Central memory CD8-positive, alpha-beta T cell (primary cell): ENCODE measurements around the gene KMT5B.

Experiments
- ATAC-seq: fragments of 150-1000 bp; cut with Tn5 transposase; replicated peaks from 2 replicates; pipeline ENCODE4 v1.10.0; 2022; ENCODE audit warnings: mild to moderate bottlenecking, moderate FRiP score, moderate number of reproducible peaks; ENCODE audit not compliant: poor library complexity, severe bottlenecking; ENCODE audit errors: extremely low read depth
- DNase-seq, 2 donors: peaks; one replicate each; pipeline ENCODE4 v3.0.0; 2021; ENCODE audit warnings: low spot score in 2 of 2
- H3K27ac Mint-ChIP-seq: one replicate; pipeline ENCODE4 v1.8.0; 2022; ENCODE audit warnings: low read depth, mild to moderate bottlenecking, moderate library complexity, mixed read lengths
- H3K27me3 Mint-ChIP-seq: one replicate; pipeline ENCODE4 v1.8.0; 2022; ENCODE audit warnings: mixed read lengths
- H3K36me3 Mint-ChIP-seq: one replicate; pipeline ENCODE4 v1.8.0; 2022; ENCODE audit warnings: mild to moderate bottlenecking, moderate library complexity, mixed read lengths; ENCODE audit not compliant: insufficient read depth
- H3K4me1 Mint-ChIP-seq: one replicate; pipeline ENCODE4 v1.8.0; 2022; ENCODE audit warnings: mixed read lengths
- H3K4me3 Mint-ChIP-seq: one replicate; pipeline ENCODE4 v1.8.0; 2022; ENCODE audit warnings: mild to moderate bottlenecking, moderate library complexity, mixed read lengths
- H3K9me3 Mint-ChIP-seq: one replicate; pipeline ENCODE4 v1.8.0; 2022; ENCODE audit warnings: mixed read lengths

The KMT5B gene

DNA sequence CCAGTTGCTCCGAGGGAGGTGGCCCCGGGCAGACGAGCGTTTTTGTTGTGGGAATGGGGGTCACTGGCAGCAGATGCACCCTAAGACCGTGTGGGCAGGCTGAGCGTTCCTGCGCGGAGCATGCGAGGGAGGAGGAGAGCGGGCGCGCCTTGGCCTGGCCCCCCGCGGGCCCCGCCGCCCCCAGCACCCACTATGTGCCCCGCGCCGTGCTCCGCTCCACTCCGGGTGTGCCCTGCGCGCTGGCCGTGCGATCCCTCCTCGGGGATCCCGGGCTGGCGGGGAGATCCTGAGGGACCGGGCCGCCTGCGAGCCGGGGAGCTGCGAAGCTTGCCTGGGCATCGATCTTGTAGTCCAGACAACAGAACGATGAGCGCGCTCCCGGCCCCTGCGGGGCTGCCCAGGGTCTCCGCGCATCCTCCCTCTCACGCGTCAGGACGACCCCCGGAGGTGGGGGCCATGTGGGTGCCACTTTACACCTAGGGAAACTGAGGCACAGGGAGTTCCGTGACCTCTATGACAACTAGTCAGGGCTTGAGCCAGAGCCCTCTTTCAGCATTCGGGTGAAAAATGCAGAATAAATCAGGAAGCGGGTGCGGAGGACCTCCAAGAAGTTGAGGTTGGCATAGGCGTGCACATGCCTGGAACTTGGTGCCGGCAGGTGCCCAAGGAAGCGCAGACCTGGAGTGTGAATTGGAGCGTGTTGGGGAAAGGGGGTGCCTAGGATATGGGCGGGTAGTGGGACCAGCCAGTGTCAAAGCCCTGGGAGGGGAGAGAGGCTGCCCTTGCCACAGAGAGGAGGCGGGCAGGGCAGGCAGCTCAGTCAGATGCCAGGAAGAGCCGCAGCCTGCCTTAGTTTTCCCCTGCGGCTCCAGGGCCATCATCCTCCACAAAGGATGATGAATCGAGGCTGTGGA is 1.3 kb upstream of the KMT5B start:
- DNase-seq (peak in 1 of 2 donors; percentile 13), ATAC-seq (peak; percentile 12)
- peaks cover 41% of the 10 kb centered on the region for H3K4me1 Mint-ChIP-seq
- peak overlapping the region; percentile 86 for H3K27ac Mint-ChIP-seq
- H3K9me3 Mint-ChIP-seq: no peaks in the 10 kb centered on the region
- H3K27me3 Mint-ChIP-seq: peaks cover 13% of the 10 kb centered on the region
- peaks cover 31% of the 10 kb centered on the region for H3K36me3 Mint-ChIP-seq
- peak overlapping the region; percentile 85 for H3K4me3 Mint-ChIP-seq

DNA sequence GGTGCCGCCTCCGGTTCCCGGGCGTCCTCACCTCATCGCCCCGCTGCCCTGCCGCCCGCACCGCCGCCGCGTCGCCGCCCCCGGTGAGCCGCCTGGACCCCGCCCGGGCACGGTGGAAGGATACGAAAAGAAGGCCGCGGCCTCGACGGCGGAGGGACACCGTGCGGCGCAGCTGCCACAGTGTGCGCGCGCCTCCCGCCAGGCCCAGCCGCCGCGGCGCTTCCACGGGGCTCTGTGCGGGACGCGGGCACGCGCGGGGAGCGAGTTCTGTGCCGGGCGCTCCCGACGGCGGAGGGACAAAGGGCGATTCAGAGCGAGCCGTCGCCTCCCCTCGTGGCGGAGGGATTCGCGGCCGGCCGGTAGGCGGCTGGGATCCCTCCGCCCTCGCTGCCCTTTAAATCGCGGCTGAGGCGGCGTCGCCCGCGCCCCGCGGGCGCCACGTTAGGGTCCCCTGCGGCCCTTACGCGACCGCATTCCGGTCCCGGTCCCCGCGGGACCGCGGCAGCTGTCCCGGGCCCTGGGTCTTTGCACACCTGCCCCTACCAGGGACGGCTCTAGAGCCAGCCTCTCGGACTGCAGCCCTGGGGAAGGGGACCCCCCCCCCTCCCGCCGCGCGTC is 568 bp upstream of the KMT5B start:
- Mint-ChIP-seq H3K9me3 (no peaks in the 10 kb centered on the region), H3K36me3 (peaks cover 31% of the 10 kb centered on the region), H3K27me3 (peaks cover 13% of the 10 kb centered on the region), H3K4me1 (peaks cover 47% of the 10 kb centered on the region), H3K27ac (peak overlapping the region; percentile 86), H3K4me3 (peak overlapping the region; percentile 85)
- ATAC-seq: peak; percentile 44
- peak; percentile 82 to 85 for DNase-seq

DNA sequence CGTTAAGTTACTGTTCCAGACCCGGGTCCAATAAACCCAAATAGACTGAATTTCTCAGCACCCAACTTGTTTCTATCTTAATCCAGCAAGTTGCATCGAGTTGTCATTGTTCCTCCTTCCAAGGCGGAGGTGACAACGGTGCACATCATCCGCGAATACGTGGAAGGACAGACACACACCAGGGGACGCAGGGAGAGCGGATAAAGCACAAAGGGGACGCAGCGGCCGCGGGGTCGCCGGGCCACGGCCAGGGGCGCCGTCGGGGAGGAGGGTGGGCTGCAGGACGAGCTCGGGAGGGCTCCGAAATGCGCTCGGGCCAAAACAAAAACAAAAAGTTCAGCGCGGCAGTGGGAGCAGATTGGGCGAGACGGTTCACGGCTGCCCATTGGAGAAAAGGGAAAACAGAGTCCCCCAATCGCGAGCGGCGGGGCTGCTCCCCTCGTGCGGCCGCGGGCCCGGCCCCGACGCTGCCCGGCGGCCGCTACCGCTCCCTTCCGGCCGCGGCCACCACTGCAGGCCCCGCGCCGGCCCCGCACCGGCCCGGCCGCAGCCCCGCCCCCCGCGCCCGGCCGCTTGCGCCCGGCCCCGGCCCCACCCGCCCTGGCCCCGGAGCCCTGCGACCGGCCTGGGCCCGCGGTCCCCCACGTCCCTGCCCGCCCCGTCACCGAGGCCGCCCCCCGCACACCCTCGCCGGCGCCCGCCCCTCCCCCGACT is 518 bp downstream of the KMT5B start:
- peak; percentile 37 to 42 for DNase-seq
- Mint-ChIP-seq H3K27ac (peak overlapping the region; percentile 86), H3K4me3 (peak overlapping the region; percentile 85), H3K9me3 (no peaks in the 10 kb centered on the region), H3K4me1 (peaks cover 53% of the 10 kb centered on the region), H3K36me3 (peaks cover 31% of the 10 kb centered on the region), H3K27me3 (peaks cover 13% of the 10 kb centered on the region)
- peak; percentile 50 for ATAC-seq

DNA sequence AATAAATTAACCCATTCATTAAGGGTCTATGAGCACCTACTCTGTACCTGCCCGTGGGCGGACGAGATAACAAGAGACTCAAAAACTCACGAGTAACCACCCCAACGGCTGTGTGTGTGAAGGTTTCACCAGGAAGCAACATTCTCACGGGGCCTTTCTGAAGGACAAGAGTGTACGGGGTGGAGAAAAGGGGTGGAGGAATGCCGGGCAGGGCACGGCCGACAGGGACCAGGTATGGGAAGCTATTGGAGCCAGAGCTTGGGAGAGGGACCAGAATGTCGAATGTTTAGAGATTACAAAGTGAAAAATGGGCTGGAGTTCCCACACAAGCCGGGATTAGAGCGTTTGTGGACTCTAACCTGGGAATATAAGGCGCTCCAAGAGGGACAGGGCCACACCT is 1.6 kb downstream of the KMT5B start:
- ATAC-seq (no peak), DNase-seq (no peak)
- Mint-ChIP-seq H3K27ac (peak overlapping the region; percentile 86), H3K4me3 (peak overlapping the region; percentile 85), H3K27me3 (peaks cover 13% of the 10 kb centered on the region), H3K4me1 (peaks cover 61% of the 10 kb centered on the region), H3K36me3 (peaks cover 32% of the 10 kb centered on the region), H3K9me3 (no peaks in the 10 kb centered on the region)

DNA sequence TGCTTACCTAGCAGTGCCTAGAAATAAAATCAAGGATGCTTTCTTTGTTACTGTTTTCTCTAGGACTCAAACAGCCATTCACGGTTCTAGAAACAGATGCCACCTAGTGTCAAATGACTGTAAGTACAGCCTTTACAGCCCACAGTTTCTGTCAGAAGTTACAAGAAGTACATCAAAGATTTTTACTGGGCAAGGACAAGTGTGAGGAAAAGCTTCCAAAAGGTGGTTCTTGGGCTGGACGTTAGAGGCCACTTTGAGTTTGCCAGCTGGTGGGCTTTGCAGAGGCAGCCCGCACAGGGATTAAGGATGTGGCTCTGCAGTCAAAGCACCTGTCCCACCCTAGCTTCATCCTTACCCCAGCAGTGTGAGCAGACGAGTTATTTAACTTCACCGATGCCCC is 6.9 kb downstream of the KMT5B start:
- Mint-ChIP-seq H3K36me3 (peaks cover 7% of the 10 kb centered on the region), H3K4me3 (no peak overlapping the region), H3K27me3 (no peaks in the 10 kb centered on the region), H3K9me3 (no peaks in the 10 kb centered on the region), H3K27ac (peak overlapping the region; percentile 20), H3K4me1 (peaks cover 64% of the 10 kb centered on the region)
- ATAC-seq: peak; percentile 52
- peak in 1 of 2 donors; percentile 16 for DNase-seq

DNA sequence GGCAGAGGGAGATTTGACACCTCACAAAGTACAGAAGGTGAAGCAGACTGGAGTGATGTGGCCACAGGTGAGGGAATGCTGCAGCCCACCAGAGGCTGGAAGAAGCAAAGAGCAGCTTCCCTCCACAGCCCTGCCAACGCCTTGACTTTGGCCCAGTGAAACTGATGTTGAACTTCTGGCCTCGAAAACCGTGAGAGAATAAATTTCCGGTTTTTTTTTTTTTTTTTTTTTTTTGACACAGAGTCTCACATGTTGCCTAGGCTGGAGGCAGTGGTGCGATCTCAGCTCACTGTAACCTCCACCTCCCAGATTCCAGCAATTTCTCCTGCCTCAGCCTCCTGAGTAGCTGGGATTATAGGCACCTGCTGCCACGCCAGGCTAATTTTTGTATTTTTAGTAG is 8.7 kb downstream of the KMT5B start:
- H3K27ac Mint-ChIP-seq: no peak overlapping the region
- H3K27me3 Mint-ChIP-seq: no peaks in the 10 kb centered on the region
- peaks cover 65% of the 10 kb centered on the region for H3K4me1 Mint-ChIP-seq

DNA sequence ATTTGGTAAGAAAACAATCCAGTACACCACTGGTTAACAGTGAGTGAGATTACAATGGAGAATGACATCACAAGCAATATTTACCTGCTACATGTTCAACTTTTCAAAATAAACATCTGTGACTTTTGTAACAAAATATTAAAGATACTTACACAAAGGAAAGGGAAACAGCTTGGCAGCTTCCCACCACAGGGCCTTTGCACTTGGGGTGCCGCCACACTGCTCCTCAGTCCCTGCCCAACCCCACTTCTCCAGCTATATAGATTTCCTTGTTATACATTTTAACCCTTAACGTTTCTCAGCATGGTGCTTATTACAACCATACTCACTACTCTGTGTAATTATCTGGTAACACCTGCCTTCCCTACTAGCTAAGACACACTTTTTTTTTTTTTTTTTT is 10.9 kb downstream of the KMT5B start:
- Mint-ChIP-seq H3K36me3 (peaks cover 5% of the 10 kb centered on the region), H3K27ac (no peak overlapping the region), H3K4me3 (no peak overlapping the region), H3K27me3 (no peaks in the 10 kb centered on the region), H3K4me1 (peaks cover 63% of the 10 kb centered on the region), H3K9me3 (no peaks in the 10 kb centered on the region)
- ATAC-seq (no peak), DNase-seq (no peak)

More for the DNA sequence above, 8.7 kb downstream of the KMT5B start:
- Mint-ChIP-seq H3K36me3 (peaks cover 7% of the 10 kb centered on the region), H3K9me3 (no peaks in the 10 kb centered on the region), H3K4me3 (no peak overlapping the region)
- ATAC-seq (no peak), DNase-seq (no peak)

DNA sequence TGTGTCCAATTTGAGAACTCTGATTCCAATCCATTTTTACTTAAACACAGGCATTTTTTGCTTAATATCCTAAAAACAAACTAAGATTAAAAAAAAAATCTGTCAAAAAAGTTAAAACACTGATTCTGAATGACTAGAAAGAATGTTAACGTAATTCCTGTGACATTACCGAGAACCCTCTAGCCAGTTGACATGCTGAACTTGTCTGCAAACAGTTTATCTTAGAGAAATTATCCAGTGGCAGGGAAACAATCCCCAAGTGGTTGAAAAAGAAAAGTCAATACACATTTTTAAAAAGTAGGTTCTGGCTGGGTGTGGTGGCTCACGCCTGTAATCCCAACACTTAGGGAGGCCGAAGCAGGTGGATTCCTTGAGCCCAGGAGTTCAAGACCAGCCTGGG is 11.6 kb downstream of the KMT5B start:
- no peak overlapping the region for H3K4me3 Mint-ChIP-seq
- H3K36me3 Mint-ChIP-seq: peaks cover 5% of the 10 kb centered on the region
- H3K27ac Mint-ChIP-seq: no peak overlapping the region
- ATAC-seq: no peak
- no peak for DNase-seq
- no peaks in the 10 kb centered on the region for H3K27me3 Mint-ChIP-seq
- H3K4me1 Mint-ChIP-seq: peaks cover 59% of the 10 kb centered on the region
- no peaks in the 10 kb centered on the region for H3K9me3 Mint-ChIP-seq

DNA sequence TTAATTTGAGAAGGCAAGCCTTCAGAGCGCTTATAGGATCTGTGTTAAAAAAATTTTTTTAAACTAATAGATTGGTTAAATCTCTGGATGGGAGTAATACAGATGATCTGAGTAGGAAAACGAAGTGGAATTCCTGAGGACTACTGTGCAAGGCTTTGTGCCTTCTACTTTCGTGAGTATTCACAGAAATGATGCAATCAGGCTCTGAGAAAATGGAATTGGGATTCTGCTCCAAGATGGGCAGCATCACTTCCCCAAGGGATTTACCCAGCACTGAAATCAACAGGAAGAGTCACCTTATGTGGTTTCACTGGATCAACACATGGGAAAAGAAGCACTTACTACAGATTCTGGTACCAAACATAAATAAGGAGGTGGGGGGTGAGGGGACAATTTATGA is 12.5 kb downstream of the KMT5B start:
- no peak overlapping the region for H3K27ac Mint-ChIP-seq

DNA sequence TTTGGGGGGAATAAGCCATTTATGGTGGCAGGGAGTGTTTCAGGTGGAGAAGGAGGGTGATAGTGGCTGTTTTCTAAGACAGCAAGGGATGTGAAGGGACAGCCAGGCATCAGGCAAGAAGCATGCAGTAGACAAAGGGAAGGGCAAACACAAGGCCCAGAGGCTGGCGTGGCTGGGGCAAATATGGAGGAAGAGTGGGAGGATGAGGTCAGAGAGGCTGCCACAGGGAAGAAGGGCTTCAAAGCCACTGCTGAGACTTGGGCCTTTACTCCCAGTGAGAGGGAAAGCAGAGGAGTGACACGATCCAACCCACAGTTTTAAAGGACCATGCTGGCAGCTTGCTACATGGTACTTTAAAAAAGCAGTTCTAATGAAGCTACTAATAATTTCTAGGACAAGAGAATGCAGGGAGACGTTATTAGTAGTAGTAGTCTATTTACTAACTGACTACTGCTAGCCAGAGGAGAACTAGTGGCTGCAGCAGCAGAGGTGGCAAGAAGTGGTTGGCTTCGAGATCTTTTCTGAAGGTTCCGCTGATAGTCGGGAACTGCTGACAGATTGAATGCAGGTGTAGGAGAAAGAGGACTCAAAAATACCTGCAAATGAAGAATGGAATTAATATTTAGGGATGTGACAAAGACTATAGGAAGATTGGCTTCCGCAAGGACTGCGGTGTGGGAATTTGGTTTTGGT is 13.7 kb downstream of the KMT5B start:
- Mint-ChIP-seq H3K36me3 (no peaks in the 10 kb centered on the region), H3K27me3 (no peaks in the 10 kb centered on the region), H3K27ac (no peak overlapping the region), H3K4me1 (peaks cover 71% of the 10 kb centered on the region), H3K9me3 (no peaks in the 10 kb centered on the region), H3K4me3 (no peak overlapping the region)
- DNase-seq (no peak), ATAC-seq (no peak)

More for the DNA sequence above, 12.5 kb downstream of the KMT5B start:
- Mint-ChIP-seq H3K9me3 (no peaks in the 10 kb centered on the region), H3K27me3 (no peaks in the 10 kb centered on the region), H3K4me1 (peaks cover 60% of the 10 kb centered on the region), H3K36me3 (no peaks in the 10 kb centered on the region), H3K4me3 (no peak overlapping the region)
- DNase-seq: no peak
- no peak for ATAC-seq

DNA sequence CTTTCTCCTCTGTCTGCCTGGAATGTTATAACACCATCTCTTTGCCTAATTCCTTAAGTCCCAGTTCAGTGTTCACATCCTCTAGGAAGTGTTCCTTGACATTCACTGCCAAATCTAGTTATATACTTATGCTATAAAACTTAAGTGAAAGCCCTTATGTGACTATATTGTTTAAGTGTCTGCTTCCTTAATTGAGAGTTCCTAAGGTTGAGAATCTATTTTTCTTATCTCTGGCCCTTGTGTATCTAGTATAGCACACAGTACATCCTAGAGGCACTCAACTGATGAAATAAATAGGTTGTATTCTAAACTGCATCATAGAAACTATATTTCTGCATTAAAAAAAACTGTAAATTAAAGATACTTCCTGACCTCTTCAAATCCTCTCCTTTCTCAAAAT is 16.9 kb downstream of the KMT5B start:
- H3K27ac Mint-ChIP-seq: no peak overlapping the region
- H3K27me3 Mint-ChIP-seq: no peaks in the 10 kb centered on the region
- H3K4me1 Mint-ChIP-seq: peaks cover 76% of the 10 kb centered on the region
- DNase-seq (no peak), ATAC-seq (no peak)
- H3K4me3 Mint-ChIP-seq: no peak overlapping the region
- no peaks in the 10 kb centered on the region for H3K9me3 Mint-ChIP-seq
- no peaks in the 10 kb centered on the region for H3K36me3 Mint-ChIP-seq

DNA sequence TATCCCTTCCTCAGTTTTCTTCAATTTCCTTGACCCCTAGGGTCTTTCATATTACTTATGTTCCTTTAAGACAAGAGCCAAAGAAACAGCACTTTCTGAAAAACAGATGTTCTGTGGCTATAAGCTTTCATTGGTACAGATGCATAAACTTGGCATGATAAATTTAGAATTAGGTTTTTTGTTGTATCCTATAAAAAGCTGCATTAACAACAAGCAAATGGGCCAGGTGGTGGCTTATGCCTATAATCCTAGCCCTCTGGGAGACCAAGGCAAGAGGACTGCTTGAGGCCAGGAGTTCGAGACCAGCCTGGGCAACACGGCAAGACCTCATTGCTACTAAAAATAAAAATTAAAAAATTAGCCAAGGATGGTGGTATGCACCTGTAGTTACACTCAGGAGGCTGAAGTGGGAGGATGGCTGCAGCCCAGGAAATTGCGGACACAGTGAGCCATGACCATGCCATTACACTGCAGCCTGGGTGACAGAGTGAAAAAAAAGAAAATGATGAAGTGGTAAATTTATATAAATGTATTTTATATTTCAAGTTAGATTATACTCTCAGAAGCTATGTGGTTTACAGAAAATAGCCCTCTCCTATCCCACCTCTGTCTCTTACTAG is 18.3 kb downstream of the KMT5B start:
- H3K36me3 Mint-ChIP-seq: peaks cover 2% of the 10 kb centered on the region
- no peak overlapping the region for H3K27ac Mint-ChIP-seq
- no peaks in the 10 kb centered on the region for H3K9me3 Mint-ChIP-seq
- no peak overlapping the region for H3K4me3 Mint-ChIP-seq
- no peak for ATAC-seq
- no peaks in the 10 kb centered on the region for H3K27me3 Mint-ChIP-seq
- DNase-seq: no peak
- peaks cover 67% of the 10 kb centered on the region for H3K4me1 Mint-ChIP-seq
